ENCODE measurements around the gene PTPRN2. TPM values are rescaled to one million over a fixed set of nuclear protein-coding genes. Genes with fewer than 3 reads are reported as not detected.
A peak's percentile ranks its signal among the peaks of the same experiment; 100 is the strongest.

The PTPRN2 gene
- polyA plus RNA-seq, 1 donor from 2014 or later, result 1.6 TPM

- no peaks in the 10 kb centered on the region for H3K36me3 Mint-ChIP-seq
- peaks cover 24% of the 10 kb centered on the region for H3K27me3 Mint-ChIP-seq
- peaks cover 0 to 4% (median 0%) of the 10 kb centered on the region in 3 donors for H3K9me3 Mint-ChIP-seq
- peaks cover 0 to 5% (median 0%) of the 10 kb centered on the region in 3 donors for H3K4me1 Mint-ChIP-seq
- H3K27ac Mint-ChIP-seq, result no peak overlapping the region
- H3K4me3 Mint-ChIP-seq, result peak overlapping the region in 1 of 4 donors; percentile 54
Measured at GRCh38 chr7:158589653-158590052, 2.0 kb upstream of the PTPRN2 start.

DNA sequence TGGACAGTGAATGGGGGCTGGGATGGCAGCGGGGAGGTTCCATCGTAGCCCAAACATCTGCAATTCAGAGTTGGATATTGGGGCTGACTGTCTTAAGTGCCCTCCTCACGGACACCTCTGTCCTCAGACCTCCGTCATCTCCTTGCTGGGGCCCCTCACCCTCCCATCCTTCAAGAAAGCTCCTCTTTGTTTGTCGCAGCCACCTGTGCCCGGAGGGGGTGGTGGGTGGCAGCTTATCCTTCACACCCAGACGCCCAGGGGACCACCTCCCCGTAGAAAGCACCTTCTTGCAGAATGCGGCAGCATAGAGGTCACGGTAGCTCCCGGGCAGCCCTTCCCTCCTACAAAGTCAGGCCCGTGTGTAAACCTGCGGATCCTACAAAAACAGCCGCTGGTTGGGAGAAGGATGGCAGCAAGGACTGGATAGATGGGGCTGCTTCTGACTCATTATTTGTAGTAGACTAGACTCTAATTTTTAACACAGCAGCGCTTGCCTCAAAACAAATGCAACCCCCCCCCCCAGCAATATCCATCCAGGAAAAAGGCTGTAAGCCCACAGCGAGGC is 1.3 kb upstream of the PTPRN2 start:
- Mint-ChIP-seq H3K9me3 (peaks cover 0 to 4% (median under 1%) of the 10 kb centered on the region in 3 donors), H3K36me3 (no peaks in the 10 kb centered on the region), H3K27ac (peak overlapping the region in 1 of 3 donors; percentile 80), H3K27me3 (peaks cover 31% of the 10 kb centered on the region), H3K4me1 (peaks cover 0 to 5% (median 0%) of the 10 kb centered on the region in 3 donors), H3K4me3 (peak overlapping the region in 2 of 4 donors; percentile 77 to 79)

- H3K36me3 Mint-ChIP-seq, result no peaks in the 10 kb centered on the region
- peaks cover 0 to 5% (median 2%) of the 10 kb centered on the region in 3 donors for H3K4me1 Mint-ChIP-seq
- H3K4me3 Mint-ChIP-seq, result peak overlapping the region in 2 of 4 donors; percentile 77 to 79
- H3K9me3 Mint-ChIP-seq, result peaks cover 0 to 6% (median 4%) of the 10 kb centered on the region in 3 donors
- peaks cover 37% of the 10 kb centered on the region for H3K27me3 Mint-ChIP-seq
- H3K27ac Mint-ChIP-seq, result peak overlapping the region in 1 of 3 donors; percentile 80
Measured at GRCh38 chr7:158588085-158588877, 658 bp upstream of the PTPRN2 start.

DNA sequence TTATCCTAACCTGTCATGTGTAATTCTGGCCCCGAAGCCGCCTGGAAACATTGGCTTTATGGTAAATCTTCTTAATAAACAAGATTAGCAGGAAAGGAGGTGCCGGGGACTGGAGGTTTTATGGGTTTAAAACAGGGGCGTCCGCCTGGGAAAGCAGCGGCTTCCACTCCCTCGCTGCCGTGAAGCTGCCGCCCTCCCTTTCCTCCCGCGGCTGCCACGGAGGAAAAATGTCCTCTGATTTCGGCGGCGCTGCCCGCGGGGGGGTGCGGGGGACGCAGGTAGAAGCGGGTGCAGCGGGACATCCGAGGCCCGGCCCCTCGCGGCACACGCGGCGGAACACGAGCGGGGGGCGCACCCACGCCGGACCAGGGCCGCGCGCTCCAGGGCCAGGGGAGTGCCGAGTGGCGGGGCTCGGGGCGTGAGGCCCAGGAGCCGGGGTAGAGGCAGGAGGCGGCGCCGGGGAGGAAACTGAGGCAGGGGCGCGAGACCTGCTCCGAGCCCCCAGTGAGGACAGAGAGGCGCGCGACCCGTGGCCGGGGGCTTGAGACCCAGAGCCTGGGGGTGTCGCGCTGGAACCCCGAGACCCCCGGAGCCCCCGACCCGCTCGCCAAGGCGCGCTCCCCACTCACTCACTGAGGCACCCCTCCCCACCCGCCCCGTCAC is 993 bp downstream of the PTPRN2 start:
- Mint-ChIP-seq H3K9me3 (peaks cover 0 to 6% (median 0%) of the 10 kb centered on the region in 3 donors), H3K36me3 (no peaks in the 10 kb centered on the region), H3K27ac (no peak overlapping the region), H3K4me1 (peaks cover 5 to 9% (median 6%) of the 10 kb centered on the region in 3 donors), H3K27me3 (peaks cover 40% of the 10 kb centered on the region), H3K4me3 (peak overlapping the region in 1 of 4 donors; percentile 50)

GRCh38 chr7:158585721-158586498 is 1.7 kb downstream of the PTPRN2 start:
- Mint-ChIP-seq H3K27ac (peak overlapping the region in 1 of 3 donors; percentile 59), H3K27me3 (peaks cover 40% of the 10 kb centered on the region), H3K4me1 (peaks cover 6 to 11% (median 7%) of the 10 kb centered on the region in 3 donors), H3K9me3 (peaks cover 0 to 9% (median under 1%) of the 10 kb centered on the region in 3 donors), H3K36me3 (no peaks in the 10 kb centered on the region), H3K4me3 (peak overlapping the region in 3 of 4 donors; percentile 50 to 87 (median 78))

GRCh38 chr7:158584407-158584806 is 3.2 kb downstream of the PTPRN2 start:
- Mint-ChIP-seq H3K4me1 (peaks cover 6 to 11% (median 9%) of the 10 kb centered on the region in 3 donors), H3K27me3 (peaks cover 40% of the 10 kb centered on the region), H3K4me3 (no peak overlapping the region), H3K27ac (no peak overlapping the region), H3K36me3 (no peaks in the 10 kb centered on the region), H3K9me3 (peaks cover 4 to 13% (median 9%) of the 10 kb centered on the region in 3 donors)

GRCh38 chr7:158583810-158584209 is 3.8 kb downstream of the PTPRN2 start:
- Mint-ChIP-seq H3K9me3 (peaks cover 4 to 18% (median 9%) of the 10 kb centered on the region in 3 donors), H3K36me3 (no peaks in the 10 kb centered on the region), H3K4me3 (peak overlapping the region in 1 of 4 donors; percentile 14), H3K27me3 (peaks cover 37% of the 10 kb centered on the region), H3K4me1 (peaks cover 6 to 11% (median 9%) of the 10 kb centered on the region in 3 donors), H3K27ac (no peak overlapping the region)

- no peak overlapping the region for H3K4me3 Mint-ChIP-seq
- no peak overlapping the region for H3K27ac Mint-ChIP-seq
- peaks cover 1% of the 10 kb centered on the region for H3K36me3 Mint-ChIP-seq
- peaks cover 6 to 11% (median 7%) of the 10 kb centered on the region in 3 donors for H3K4me1 Mint-ChIP-seq
- peaks cover 34% of the 10 kb centered on the region for H3K27me3 Mint-ChIP-seq
- peaks cover 4 to 19% (median 9%) of the 10 kb centered on the region in 3 donors for H3K9me3 Mint-ChIP-seq
Measured at GRCh38 chr7:158583143-158583542, 4.5 kb downstream of the PTPRN2 start.

DNA sequence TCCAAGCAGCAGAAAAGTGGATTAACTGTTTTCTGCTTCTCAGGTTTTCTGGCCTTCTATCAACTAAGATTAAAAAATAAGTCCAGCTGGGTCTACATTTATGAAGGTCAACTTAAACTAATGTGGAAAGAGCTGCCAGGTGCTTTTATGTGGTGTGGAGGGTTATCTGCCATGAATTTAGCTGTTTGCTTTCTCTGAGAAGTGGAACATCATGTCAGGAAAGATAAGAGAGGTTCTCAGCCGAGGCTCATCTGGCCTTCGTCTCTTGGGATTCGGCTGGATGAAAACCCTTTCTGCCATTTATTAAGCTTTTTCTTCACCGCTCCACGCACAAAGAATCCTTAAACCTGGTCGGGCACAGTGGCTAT is 5.5 kb downstream of the PTPRN2 start:
- Mint-ChIP-seq H3K4me3 (peak overlapping the region in 2 of 4 donors; percentile 63 to 69), H3K9me3 (peaks cover 4 to 19% (median 9%) of the 10 kb centered on the region in 3 donors), H3K36me3 (peaks cover 2% of the 10 kb centered on the region), H3K4me1 (peaks cover 6 to 11% (median 7%) of the 10 kb centered on the region in 3 donors), H3K27me3 (peaks cover 34% of the 10 kb centered on the region), H3K27ac (no peak overlapping the region)

- H3K4me3 Mint-ChIP-seq, result peak overlapping the region in 2 of 4 donors; percentile 63 to 69
- no peak overlapping the region for H3K27ac Mint-ChIP-seq
Measured at GRCh38 chr7:158581440-158582088, 6.1 kb downstream of the PTPRN2 start.

GRCh38 chr7:158579662-158580646 is 7.7 kb downstream of the PTPRN2 start:
- peaks cover 2% of the 10 kb centered on the region for H3K36me3 Mint-ChIP-seq
- peaks cover 19% of the 10 kb centered on the region for H3K27me3 Mint-ChIP-seq
- no peak overlapping the region for H3K27ac Mint-ChIP-seq
- peak overlapping the region in 1 of 4 donors; percentile 57 for H3K4me3 Mint-ChIP-seq
- peaks cover 4 to 19% (median 9%) of the 10 kb centered on the region in 3 donors for H3K9me3 Mint-ChIP-seq
- peaks cover 6 to 15% (median 8%) of the 10 kb centered on the region in 3 donors for H3K4me1 Mint-ChIP-seq

More at GRCh38 chr7:158581440-158582088, 6.1 kb downstream of the PTPRN2 start:
- Mint-ChIP-seq H3K9me3 (peaks cover 4 to 19% (median 9%) of the 10 kb centered on the region in 3 donors), H3K27me3 (peaks cover 34% of the 10 kb centered on the region), H3K4me1 (peaks cover 6 to 11% (median 7%) of the 10 kb centered on the region in 3 donors), H3K36me3 (peaks cover 2% of the 10 kb centered on the region)

- Mint-ChIP-seq H3K4me1 (peaks cover 0 to 6% (median 4%) of the 10 kb centered on the region in 3 donors), H3K9me3 (peaks cover 4 to 10% (median 9%) of the 10 kb centered on the region in 3 donors), H3K36me3 (peaks cover 2% of the 10 kb centered on the region), H3K4me3 (no peak overlapping the region), H3K27ac (no peak overlapping the region), H3K27me3 (peaks cover 2% of the 10 kb centered on the region)
Measured at GRCh38 chr7:158576050-158576762, 11.4 kb downstream of the PTPRN2 start.
